HG03460 (cell line): ENCODE measurements around the gene RNF144A.

Source experiments
- ATAC-seq: cut with Tn5 transposase; IDR thresholded peaks from one replicate; pipeline ENCODE4 v1.9.1; 2021; ENCODE audit not compliant: unreplicated experiment

The RNF144A gene

GRCh38 chr2:6946722-6947121 is 29.5 kb downstream of the RNF144A start:
- no peak for ATAC-seq

DNA sequence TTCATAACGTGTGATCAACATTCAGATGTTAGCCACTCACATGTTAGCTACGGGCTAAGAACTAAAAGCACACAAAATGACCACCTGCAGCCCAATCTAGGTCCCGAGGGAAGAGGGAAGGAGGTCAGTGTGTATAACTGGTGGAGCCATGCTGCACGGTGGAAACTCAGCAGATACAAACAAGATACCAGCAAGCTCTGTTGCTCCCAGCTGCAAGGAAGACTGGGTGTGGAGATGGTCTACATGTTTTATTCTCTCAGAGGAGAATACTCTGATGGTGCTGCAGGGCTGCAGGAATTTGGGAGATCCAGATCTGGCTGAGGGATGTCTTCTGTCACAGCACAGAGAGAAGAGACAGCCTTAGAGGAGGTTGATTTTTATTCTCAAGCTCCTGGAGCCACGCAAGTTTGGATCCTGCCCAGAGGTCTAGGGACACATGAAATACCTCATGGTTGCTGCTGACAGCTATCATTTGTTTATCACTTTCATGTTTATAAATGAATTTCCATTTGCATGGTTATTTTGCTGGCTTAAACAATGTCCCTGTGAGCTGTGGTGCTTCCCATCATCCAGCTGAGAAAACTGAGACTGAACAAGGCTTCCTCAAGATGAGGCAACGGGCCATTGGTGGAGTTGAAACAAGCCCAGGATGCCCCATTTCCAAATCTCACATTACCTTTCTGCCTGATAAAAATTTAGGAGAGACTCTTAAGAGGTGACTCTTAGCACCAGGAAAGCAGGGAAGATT is 30.9 kb downstream of the RNF144A start:
- ATAC-seq, result no peak

DNA sequence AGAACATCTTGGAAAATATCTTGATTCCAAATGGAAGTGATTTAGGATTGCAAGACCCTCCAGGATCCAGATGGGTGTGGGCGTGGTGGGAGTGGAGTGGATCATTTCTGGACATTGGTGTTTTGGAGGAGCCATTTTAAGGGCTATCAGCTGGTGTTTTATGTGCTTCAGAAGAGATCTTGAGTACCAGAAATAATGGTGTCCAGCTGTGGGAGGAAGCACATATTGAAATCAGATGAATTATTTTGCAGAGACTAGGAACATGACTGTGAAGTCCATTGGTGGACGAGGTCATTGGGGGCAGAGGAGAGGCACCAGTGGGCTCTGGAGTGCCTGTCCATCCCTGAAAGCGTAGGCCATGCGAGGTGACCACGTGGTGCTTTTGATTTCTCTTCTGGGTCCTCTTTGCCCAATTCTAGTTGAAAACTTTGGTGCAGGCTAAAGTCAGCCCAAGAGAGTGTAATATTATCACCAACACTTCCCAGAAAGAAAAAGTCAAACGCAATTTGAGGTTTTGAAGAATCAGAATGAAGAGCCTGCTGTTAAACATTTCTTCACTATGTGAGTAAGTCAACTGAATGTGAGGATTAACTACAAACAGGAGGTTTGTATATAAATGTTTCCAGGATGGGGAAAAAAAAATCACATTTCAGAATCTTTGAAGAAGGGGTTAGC is 31.6 kb downstream of the RNF144A start:
- ATAC-seq, result no peak

DNA sequence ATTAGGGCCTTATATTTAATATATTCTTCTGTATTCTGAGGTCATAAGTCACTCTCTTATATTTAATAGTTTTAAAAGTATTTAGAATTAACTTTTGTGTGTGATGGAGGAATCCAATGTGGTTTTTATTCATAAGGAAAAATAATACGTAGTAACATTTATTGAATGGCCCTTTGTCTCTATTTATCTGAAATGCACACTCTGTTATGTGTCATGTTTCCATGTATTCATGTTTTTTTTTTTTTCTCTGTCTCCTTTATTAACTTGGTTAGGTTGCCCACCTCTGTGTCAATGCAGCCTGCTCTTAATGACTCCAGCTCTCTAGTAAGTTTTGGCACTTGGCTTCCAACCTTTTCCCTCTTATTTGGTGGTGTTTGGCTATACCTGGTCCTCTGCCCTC is 33.8 kb downstream of the RNF144A start:
- ATAC-seq, result no peak

DNA sequence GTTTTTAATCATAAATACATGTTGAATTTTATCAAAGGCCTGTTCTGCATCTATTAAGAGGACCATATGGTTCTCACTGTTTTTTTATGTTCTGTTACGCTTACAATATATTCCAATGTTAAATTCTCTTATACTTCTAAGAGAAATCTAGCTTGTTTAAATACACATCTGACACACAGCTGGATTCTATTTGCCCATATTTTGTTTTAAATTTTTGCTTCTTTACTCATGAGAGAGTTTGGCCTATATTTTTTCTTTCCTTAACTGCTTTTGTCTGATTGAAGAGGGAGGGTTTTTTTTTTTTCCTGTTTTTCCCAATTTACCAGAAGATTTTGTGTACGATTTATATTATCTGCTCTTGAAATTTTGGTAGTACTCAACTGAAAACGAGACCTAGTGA is 34.9 kb downstream of the RNF144A start:
- ATAC-seq, result no peak

DNA sequence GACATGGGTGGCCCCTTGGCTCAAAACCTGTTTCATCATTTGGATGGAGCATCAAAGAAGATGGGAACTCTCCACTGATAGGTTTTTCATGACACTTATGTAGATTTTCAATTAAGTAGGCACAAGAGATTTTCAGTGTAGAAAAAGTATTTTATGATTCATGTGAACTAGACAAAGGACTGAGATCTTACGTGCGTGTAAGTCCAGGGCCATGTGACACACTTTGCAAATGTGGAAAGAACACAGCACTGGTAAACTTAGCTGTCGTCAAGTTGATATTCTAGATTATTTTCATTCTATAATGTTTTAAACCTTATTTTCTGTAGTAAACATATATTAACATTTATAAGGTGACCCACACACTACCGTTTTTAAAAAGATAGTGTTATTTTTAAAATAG is 37.4 kb downstream of the RNF144A start:
- no peak for ATAC-seq

- no peak for ATAC-seq
Measured at GRCh38 chr2:6955511-6956136, 38.4 kb downstream of the RNF144A start.

GRCh38 chr2:6956566-6956965 is 39.4 kb downstream of the RNF144A start:
- ATAC-seq, result no peak

GRCh38 chr2:6957031-6957714 is 40.0 kb downstream of the RNF144A start:
- ATAC-seq, result no peak

GRCh38 chr2:6957910-6958615 is 40.9 kb downstream of the RNF144A start:
- ATAC-seq, result no peak

DNA sequence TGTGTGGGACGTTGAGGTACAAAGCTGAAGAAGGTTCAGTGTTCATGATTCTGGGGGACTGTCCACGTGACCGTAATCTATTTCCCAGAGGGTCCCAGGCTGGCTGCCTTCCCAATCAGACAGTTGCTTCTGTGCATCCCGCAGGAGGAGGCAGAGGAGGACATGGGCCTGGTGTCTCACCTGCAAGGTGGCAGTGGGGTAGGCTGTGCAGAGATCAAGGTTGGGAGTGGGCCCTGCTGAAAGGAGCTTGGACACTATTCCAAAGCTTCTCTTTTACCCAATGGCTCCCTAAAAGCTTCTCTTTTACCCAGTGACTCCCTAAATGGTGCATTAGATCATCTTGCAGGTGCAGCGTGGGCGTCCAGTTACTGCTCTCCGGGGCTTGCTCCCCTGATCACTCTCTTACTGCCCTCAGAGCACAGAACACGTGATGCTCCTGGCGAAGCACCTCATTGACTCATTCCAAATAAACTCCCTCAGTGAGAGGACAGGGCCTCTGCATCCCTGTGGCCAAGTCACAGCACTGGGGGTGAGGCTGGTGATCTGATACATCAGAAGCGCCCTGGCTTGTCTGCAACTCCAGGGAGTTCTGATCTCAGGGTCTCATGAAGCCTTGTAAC is 41.5 kb downstream of the RNF144A start:
- ATAC-seq, result no peak

- no peak for ATAC-seq
Measured at GRCh38 chr2:6959751-6960150, 42.5 kb downstream of the RNF144A start.

DNA sequence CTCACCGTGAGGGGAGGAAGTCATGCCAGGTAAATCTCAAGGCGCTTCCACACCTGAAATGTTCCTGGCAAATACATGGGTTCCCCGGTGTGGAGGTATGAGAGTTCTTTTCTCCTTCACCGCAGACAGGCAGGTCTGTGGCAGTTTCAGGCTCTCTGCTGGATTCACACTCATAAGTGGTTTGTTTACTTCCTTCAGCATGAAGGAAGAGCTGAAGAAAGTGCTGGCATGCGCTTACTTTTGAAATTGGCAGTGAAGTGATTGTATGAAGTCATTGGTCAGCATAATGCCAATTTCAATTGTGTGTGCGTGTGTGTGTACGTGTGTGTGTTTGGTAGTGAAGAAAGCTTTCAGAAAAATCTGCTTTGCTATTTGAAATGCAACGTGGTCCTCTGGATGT is 43.4 kb downstream of the RNF144A start:
- ATAC-seq, result no peak

DNA sequence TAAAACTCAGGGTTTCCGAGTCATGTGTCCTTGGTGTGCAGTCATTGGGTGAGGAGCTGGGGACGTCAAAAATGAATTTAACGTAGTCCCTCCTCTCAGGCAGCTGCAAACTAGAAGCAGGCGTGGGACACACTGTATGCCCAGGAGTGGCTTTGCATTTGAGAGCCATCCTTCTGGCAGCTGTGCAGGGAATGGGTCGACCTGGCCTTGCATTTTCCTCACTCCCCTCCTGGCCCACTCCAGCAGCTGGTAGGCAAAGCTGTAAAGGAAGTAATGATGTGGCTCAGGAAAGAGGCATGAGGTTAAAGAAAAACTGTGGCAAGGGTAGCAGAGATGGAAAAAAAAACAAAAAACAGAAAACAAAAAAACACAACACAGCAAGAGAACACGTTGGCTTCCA is 46.5 kb downstream of the RNF144A start:
- no peak for ATAC-seq

DNA sequence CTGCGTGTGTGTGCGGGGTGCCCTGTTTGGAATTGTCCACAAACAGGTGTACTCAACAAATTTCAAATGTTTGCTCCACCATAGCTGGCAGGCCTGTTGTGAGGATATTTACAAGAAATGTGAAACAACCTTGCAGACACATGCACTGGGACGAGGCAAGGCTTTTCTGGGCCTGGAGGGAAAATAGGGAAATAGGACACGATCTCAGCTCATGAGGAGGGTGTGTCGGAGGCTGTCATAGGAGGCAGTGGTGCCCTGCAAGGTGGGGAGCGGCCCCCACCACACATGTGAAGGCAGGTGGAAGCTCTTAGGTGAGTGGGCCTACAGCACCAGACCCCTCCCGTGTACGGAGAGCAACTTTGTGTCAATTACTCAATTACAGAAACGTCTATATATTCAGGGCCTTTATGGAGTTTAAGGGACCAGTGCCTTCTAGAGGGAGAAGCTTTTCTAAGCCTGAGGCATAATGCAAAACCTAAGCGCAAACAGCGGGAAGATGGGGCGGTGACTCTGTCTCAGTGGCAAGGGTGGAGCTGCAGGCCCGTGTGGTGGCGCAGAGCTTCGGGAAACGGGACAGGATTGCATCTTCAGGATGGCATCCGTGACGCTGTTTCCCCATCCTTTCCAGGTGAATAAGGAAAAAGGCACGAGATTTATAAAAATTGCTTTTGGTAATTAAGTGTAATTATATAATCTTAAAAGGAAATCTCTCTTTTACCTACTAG is 48.0 kb downstream of the RNF144A start:
- no peak for ATAC-seq

GRCh38 chr2:6966446-6966940 is 49.3 kb downstream of the RNF144A start:
- ATAC-seq, result no peak

- no peak for ATAC-seq
Measured at GRCh38 chr2:6967301-6967700, 50.1 kb downstream of the RNF144A start.

GRCh38 chr2:6968319-6969100 is 51.3 kb downstream of the RNF144A start:
- ATAC-seq, result no peak

DNA sequence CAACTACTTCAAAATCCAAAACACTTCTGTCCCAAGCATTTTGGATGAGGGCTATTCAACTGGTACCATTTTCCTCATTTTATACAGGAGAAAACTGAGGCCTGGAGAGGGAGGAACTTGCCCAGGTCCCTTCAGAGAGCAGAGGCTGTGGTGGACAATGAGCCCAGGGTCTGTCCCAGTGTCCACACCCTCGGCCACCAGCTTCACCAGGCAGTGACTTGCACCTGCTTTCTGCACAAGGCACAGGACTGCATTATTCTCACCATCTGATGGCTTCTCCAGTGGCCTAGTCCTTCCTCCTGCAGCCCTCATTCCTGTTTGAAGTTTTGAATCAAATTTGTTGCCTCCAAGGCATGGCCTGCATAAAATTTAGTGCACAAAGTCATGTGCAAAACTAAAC is 53.3 kb downstream of the RNF144A start:
- no peak for ATAC-seq
